ENCODE results near the gene ZC3HAV1.
"Not testable (repeated sequence)": the region's sequence is repeated elsewhere in the genome, so short reads cannot be mapped to it uniquely, and the experiment has no call there.

Gene ZC3HAV1

DNA sequence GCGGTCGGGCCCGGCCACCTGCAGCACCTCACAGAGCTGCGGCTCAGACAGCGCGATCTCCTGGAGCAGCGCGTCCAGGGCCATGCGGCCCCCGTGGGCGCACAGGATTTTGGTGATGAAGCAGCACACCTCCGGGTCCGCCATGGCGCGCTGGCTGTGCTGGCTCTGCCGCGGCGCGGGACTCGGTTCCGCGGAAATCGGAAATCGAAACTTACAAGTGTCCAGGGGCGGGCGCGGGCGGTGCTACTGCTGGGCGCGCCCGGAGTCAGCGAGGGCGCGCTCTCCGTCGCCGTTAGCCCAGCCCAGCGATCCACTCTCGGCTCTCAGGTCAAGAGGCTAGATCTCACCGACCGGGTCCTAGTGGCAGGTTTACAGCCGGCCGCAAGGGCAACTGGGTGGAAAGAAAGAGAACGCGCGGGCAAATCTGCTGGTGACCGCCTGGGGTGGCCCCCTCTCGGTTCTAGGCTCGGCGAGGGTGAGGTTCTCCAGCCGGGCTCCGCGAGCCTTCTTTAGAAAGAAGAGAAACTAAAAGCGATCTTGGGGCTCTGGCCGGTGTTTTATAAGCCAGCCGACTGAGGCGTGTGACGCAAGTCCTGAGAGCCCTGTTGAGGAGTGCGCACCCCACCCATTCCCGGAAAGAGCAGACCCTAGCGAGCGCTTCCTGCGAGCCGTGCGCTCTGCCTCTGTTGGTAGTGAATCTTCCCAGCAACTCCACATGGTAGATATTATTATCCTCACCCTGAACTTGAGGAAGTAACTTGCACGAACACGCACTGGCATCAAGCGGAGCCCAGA lies at the start of gene ZC3HAV1:
ZC3HAV1 (minus strand) TSS at position 533 of the 795 bp plus-strand sequence; CDS start at position 144, 389 bp downstream.
- DNase-seq (ENCODE audit: low read depth, low spot score): peak; percentile 82

DNA sequence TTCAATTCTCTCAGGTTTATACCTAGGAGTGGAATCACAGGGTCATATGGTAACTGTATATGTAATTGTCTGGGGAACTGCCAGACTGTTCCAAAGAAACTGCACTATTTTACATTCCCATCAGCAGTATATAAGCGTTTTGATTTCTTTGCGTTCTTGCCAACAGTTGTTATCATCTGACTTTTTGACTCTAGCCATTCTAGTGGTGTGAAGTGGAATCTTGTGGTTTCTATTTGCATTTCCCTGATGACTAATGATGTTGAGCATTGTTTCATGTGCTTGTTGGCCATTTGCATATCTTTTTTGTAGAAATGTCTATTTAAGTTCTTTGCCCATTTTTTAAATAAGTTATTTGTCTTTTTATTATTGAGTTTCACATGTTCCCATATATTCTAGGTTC lies 44.3 kb upstream of the ZC3HAV1 start:
- no peak for DNase-seq (ENCODE audit: low read depth, low spot score)

GRCh38 chr7:139152149-139152548 lies 42.6 kb upstream of the ZC3HAV1 start:
- no peak for DNase-seq (ENCODE audit: low read depth, low spot score)

- no peak for DNase-seq (ENCODE audit: low read depth, low spot score)
Observed at GRCh38 chr7:139139150-139139549, 29.6 kb upstream of the ZC3HAV1 start.

- DNase-seq (ENCODE audit: low read depth, low spot score): peak; percentile 89
Observed at GRCh38 chr7:139133335-139134139, 24.0 kb upstream of the ZC3HAV1 start.

- DNase-seq (ENCODE audit: low read depth, low spot score): no peak
Observed at GRCh38 chr7:139132887-139133286, 23.4 kb upstream of the ZC3HAV1 start.

DNA sequence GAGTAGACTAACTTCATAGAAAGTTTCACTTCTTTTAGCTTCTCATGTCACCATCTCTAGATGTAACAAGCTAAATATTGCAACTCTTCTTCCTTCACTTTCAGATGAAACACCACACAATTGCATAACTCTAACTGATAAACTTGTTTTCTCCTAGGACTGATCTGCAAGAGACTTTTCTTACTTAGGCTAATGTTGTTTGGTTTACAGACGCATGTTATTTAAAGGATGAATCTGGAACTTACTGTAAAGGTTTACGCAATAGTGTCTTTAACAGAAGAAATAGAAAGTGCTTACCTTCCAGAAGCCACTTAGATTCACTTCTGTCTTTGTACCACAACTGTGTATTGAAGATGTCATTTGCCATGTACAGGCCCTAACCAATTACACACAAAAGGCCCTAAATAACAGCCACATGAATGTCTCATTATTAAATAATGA lies 22.1 kb upstream of the ZC3HAV1 start:
- no peak for DNase-seq (ENCODE audit: low read depth, low spot score)

DNA sequence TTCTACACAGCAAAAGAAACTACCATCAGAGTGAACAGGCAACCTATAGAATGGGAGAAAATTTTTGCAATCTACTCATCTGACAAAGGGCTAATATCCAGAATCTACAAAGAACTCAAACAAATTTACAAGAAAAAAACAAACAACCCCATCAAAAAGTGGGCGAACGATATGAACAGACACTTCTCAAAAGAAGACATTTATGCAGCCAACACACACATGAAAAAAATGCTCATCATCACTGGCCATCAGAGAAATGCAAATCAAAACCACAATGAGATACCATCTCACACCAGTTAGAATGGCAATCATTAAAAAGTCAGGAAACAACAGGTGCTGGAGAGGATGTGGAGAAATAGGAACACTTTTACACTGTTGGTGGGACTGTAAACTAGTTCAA lies 20.3 kb upstream of the ZC3HAV1 start:
- not testable (repeated sequence) for DNase-seq (ENCODE audit: low read depth, low spot score)

GRCh38 chr7:139127648-139128047 lies 18.1 kb upstream of the ZC3HAV1 start:
- no peak for DNase-seq (ENCODE audit: low read depth, low spot score)

DNA sequence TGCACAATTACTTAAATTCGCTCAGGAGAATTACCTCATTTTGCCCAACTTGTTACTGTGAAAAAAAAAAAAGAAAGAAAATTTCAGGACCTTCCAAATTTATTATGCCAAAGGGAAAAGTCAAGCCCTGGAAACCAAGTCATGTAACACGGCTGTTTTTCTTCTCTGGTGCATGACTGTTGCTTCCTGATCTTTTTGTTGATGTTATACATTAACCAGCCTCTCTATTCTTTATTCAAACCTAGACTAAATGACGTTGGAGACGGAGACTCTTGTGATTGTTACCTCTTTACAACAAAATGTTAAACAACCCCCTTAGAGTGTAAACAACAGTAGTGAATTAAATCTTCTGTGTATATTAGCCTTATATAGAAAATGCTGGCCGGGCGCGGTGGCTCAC lies 16.1 kb upstream of the ZC3HAV1 start:
- DNase-seq (ENCODE audit: low read depth, low spot score): no peak

GRCh38 chr7:139124995-139125394 lies 15.5 kb upstream of the ZC3HAV1 start:
- not testable (repeated sequence) for DNase-seq (ENCODE audit: low read depth, low spot score)

- DNase-seq (ENCODE audit: low read depth, low spot score): no peak
Observed at GRCh38 chr7:139124084-139124914, 14.8 kb upstream of the ZC3HAV1 start.

DNA sequence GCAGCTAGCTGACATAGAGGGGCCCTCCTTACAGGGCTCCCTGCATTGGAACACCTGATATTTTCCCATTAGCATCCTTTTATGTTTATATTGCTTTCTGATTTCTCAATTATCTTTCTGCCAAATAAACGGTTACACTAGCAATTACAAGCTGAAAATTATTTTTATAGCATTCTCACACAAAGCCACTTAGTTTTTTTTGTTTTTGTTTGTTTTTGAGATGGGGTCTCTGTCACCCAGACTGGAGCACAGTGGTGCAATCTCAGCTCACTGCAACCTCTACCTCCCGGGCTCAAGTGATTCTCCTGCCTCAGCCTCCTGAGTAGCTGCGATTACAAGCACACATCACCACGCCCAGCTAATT lies 9.9 kb upstream of the ZC3HAV1 start:
- no peak for DNase-seq (ENCODE audit: low read depth, low spot score)

- DNase-seq (ENCODE audit: low read depth, low spot score): peak; percentile 48
Observed at GRCh38 chr7:139118805-139119485, 9.4 kb upstream of the ZC3HAV1 start.

DNA sequence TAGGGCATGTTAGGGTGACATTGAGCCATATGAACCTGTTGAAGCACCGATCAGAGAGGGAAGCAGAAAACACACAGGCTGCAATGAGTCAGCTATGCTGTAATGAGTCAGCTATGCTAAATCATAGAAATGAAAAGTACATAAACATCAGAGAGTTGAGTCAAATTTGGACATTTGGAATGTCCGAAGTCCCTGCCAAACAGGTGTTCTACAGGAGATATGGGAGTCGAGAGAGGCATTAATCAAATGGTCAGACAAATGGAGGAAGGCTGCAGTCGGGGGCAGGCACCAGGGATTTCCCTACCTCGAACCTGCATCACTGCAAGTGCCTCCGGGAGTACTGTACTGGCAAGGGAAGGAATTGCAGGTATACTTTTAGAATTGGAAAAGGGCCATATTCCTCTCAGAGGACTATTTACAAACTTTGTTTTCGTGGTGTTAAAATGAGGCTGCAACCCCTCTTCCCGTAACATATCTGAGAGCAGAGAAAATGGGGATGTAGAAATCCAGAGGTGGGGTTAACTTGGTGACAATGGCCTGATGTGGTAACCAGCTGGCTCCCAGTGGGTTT lies 8.8 kb upstream of the ZC3HAV1 start:
- no peak for DNase-seq (ENCODE audit: low read depth, low spot score)

DNA sequence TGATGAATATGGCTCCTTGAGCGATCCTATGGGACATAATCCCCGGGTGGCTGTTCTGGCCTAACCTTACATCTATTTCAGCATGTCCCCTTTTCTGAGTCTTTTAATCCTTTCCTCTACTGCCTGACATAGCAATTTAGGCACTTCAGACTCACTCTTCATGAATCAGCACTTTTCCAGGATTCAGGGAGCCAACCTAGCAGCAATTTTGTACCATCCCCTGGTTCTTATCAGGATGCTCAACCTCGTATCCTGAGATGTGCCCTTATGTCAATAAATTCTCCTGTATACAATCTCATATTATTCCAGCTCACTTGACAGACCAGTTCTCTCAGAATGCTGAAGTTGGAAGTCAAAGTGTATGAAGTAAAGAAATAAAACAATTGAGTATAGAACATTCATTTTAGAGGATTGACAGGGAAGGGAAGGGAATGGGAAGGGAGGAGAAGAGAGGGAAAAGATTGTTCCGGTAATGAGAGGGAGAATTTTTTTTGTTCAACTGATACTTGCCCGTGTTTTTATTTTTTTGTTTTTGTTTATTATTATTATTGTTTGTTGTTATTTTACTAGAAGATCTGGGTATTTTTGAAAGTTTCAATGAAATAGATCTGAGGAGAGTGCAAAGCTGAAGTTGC lies 8.2 kb upstream of the ZC3HAV1 start:
- no peak for DNase-seq (ENCODE audit: low read depth, low spot score)

GRCh38 chr7:139116999-139117398 lies 7.5 kb upstream of the ZC3HAV1 start:
- DNase-seq (ENCODE audit: low read depth, low spot score): no peak

- no peak for DNase-seq (ENCODE audit: low read depth, low spot score)
Observed at GRCh38 chr7:139115104-139115503, 5.6 kb upstream of the ZC3HAV1 start.

GRCh38 chr7:139114585-139114984 lies 5.1 kb upstream of the ZC3HAV1 start:
- DNase-seq (ENCODE audit: low read depth, low spot score): no peak

GRCh38 chr7:139114018-139114417 lies 4.5 kb upstream of the ZC3HAV1 start:
- DNase-seq (ENCODE audit: low read depth, low spot score): no peak
